IPS DF 6.9 (cell line): ENCODE data around the gene PXK.

Experiments used
- DNase-seq: peaks from one replicate; pipeline ENCODE4 v3.0.0-alpha.2; 2013; ENCODE audit warnings: low read depth, low spot score
- H3K27ac ChIP-seq: one replicate; pipeline ENCODE4 v1.5.1; 2013; ENCODE audit warnings: low read length, control low read depth
- H3K27me3 ChIP-seq: 2 replicates; pipeline ENCODE4 v1.6.1; 2013; ENCODE audit warnings: mild to moderate bottlenecking, low read length; ENCODE audit not compliant: control insufficient read depth, insufficient read depth
- H3K36me3 ChIP-seq: 2 replicates; pipeline ENCODE4 v1.6.1; 2013; ENCODE audit warnings: low read length; ENCODE audit not compliant: control insufficient read depth, insufficient read depth
- H3K4me1 ChIP-seq: 2 replicates; pipeline ENCODE4 v1.6.1; 2013; ENCODE audit warnings: low read length; ENCODE audit not compliant: control insufficient read depth, insufficient read depth
- H3K4me3 ChIP-seq: 2 replicates; pipeline ENCODE4 v1.5.1; 2013; ENCODE audit warnings: mild to moderate bottlenecking, low read length
- H3K9me3 ChIP-seq: 2 replicates; pipeline ENCODE4 v1.6.1; 2013; ENCODE audit warnings: low read length, inconsistent platforms; ENCODE audit not compliant: control insufficient read depth, insufficient read depth
- WGBS: extraction: QIAGEN DNeasy Blood & Tissue Kit; methylation state at CpG from one replicate; pipeline ENCODE4 v1.1.7; 2013; ENCODE audit warnings: mixed read lengths, missing lambda C conversion rate; ENCODE audit not compliant: insufficient read length, insufficient coverage; 5-methylcytosine and 5-hydroxymethylcytosine counted together

The PXK gene

GRCh38 chr3:58398669-58399333 lies 66.1 kb downstream of the PXK start:
- no peak overlapping the region for H3K4me3 ChIP-seq
- no CpG with 5 or more reads among the region's 9 CpGs for WGBS
- H3K27me3 ChIP-seq, result no peaks in the 10 kb centered on the region
- no peaks in the 10 kb centered on the region for H3K9me3 ChIP-seq
- peaks cover 3% of the 10 kb centered on the region; the same call in 1 of the 2 replicates for H3K4me1 ChIP-seq
- DNase-seq, result no peak
- no peak overlapping the region for H3K27ac ChIP-seq
- no peaks in the 10 kb centered on the region for H3K36me3 ChIP-seq

GRCh38 chr3:58403513-58404109 lies 70.9 kb downstream of the PXK start:
- Histone ChIP-seq H3K4me1 (no peaks in the 10 kb centered on the region), H3K27me3 (no peaks in the 10 kb centered on the region), H3K9me3 (no peaks in the 10 kb centered on the region), H3K27ac (no peak overlapping the region), H3K36me3 (no peaks in the 10 kb centered on the region), H3K4me3 (no peak overlapping the region)
- no peak for DNase-seq
- no CpG with 5 or more reads among the region's 6 CpGs for WGBS

- Histone ChIP-seq H3K4me3 (no peak overlapping the region), H3K27me3 (no peaks in the 10 kb centered on the region), H3K27ac (no peak overlapping the region), H3K9me3 (no peaks in the 10 kb centered on the region), H3K4me1 (no peaks in the 10 kb centered on the region), H3K36me3 (no peaks in the 10 kb centered on the region)
- WGBS, result no CpG with 5 or more reads among the region's 4 CpGs
- no peak for DNase-seq
Measured at GRCh38 chr3:58404396-58404795, 71.7 kb downstream of the PXK start.

DNA sequence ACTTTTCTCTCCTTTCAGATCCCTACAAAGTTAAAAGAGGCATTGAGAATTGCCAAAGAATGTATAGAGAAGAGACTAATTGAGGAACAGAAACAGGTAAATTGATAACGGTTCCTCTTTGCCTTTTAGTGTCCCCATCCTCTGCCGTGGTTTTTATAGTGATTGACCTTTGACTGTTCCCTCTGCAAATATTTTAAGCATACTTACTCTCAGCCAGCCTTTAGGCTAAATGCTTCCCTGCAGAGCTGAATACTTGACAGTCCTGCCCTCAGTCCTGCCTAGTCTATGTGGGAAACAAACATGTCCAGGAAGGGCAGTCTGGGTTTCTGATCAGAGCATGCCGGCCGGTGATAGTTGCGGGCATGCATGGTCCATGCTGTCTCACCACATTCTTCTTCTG lies 76.2 kb downstream of the PXK start:
- no CpG with 5 or more reads among the region's 5 CpGs for WGBS
- no peak overlapping the region for H3K4me3 ChIP-seq
- no peak for DNase-seq
- H3K9me3 ChIP-seq, result no peaks in the 10 kb centered on the region
- H3K27me3 ChIP-seq, result no peaks in the 10 kb centered on the region
- no peaks in the 10 kb centered on the region for H3K4me1 ChIP-seq
- no peak overlapping the region for H3K27ac ChIP-seq
- H3K36me3 ChIP-seq, result no peaks in the 10 kb centered on the region

DNA sequence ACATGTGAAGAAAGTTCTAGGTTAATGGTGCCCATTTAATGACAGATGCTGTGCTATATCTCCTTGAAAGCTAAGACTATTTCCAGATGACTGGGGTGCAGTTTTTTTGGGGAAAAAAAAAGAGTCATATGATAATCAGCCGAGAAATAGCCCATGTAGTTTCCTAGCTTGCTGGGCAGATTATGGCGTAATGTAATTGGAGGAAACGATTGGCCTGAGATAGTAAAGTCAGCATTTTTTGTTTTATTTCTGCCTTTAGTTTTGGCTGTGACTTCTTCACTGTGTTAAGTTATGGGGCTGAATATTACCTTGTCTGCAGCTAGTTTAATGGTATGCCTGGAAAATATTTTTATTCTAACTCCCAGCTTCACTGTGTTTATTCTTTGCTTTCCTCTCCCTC lies 77.0 kb downstream of the PXK start:
- Histone ChIP-seq H3K27me3 (no peaks in the 10 kb centered on the region), H3K4me1 (no peaks in the 10 kb centered on the region), H3K4me3 (no peak overlapping the region), H3K36me3 (no peaks in the 10 kb centered on the region), H3K27ac (no peak overlapping the region), H3K9me3 (no peaks in the 10 kb centered on the region)
- no peak for DNase-seq
- no CpG with 5 or more reads among the region's 3 CpGs for WGBS

GRCh38 chr3:58411036-58411435 lies 78.3 kb downstream of the PXK start:
- Histone ChIP-seq H3K27ac (no peak overlapping the region), H3K9me3 (no peaks in the 10 kb centered on the region), H3K27me3 (no peaks in the 10 kb centered on the region), H3K4me3 (no peak overlapping the region), H3K4me1 (no peaks in the 10 kb centered on the region), H3K36me3 (no peaks in the 10 kb centered on the region)
- WGBS, result no CpG with 5 or more reads among the region's 3 CpGs
- DNase-seq, result no peak

DNA sequence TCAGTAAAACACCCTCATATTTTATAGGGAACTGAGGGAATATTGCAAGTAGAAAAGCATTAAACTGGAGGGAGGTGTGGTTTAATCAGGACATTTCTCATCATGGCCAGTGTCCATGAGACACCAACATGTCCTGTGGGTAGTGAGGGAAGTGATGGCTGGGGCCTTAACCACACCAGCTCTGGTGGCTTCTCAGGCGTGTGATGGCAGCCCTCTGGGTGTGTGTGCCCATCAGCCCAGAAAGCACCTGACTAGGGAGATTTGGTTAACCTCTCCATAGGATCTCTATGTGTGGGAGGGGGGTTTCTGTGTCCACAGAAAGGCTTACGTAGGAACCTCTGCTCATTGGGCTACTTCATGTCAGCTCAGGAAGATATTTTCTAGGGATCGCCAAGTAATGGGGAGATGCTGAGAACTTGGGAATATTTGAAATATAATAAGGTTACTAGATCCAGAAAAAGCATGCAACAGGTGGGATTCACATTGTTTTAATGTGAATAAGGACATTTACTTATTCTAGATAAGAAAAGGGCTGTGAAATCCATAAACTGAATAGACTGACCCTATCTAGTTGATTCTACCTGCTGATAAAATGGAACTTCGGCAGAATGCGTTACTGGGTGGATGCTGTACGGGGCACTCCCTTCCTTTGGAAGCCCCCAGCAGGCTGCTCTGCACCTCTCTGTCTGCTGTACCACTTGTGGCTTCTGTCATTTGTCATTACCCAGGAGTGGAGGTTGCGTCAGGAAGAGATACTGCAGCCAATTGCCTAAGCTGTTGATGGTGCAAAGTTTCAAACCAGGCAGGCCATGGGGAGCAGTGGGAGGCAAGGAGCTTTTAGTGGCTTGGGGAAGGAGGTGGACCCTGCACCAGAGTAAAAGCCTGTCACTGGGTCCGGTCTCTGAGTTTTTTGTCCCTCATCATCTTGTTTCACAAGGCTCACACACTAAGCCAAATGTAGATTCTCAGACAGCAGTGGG lies 79.4 kb downstream of the PXK start:
- no peaks in the 10 kb centered on the region for H3K36me3 ChIP-seq

DNA sequence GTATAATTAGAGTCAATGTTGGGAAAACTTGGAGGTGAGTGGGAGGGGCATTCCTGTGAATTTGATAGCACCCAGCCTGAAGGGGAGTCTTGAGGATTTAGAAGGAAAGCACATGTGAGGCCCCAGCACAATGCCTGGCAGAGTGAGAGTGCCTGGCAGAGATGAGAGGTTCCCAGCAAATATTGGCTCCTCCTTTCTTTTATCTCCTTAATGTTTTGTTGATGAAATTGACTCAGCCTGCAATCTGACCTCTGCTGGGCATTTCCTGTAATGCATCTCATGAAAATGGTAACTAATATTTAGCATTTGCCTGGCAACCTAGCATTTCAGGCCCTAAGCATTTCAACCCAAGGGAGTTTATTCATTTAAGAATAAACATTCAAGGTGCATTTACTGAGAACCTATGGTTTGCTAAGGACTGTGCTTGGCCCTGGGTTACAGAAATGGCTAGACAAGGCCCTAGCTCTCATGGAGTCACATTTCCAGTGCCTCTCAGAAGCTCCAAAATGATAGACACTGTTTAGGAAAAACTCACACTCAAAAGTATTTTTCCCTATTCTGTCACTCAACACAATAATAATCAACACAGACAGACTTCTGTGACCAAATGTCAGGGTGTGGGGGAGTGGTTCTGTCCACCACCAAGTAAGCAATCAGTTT lies 82.0 kb downstream of the PXK start:
- Histone ChIP-seq H3K27ac (no peak overlapping the region), H3K27me3 (no peaks in the 10 kb centered on the region), H3K36me3 (no peaks in the 10 kb centered on the region), H3K9me3 (no peaks in the 10 kb centered on the region), H3K4me1 (no peaks in the 10 kb centered on the region), H3K4me3 (no peak overlapping the region)
- no peak for DNase-seq

More for the DNA sequence above, 79.4 kb downstream of the PXK start:
- Histone ChIP-seq H3K27me3 (no peaks in the 10 kb centered on the region), H3K4me3 (no peak overlapping the region), H3K4me1 (no peaks in the 10 kb centered on the region), H3K9me3 (no peaks in the 10 kb centered on the region), H3K27ac (no peak overlapping the region)
- WGBS, result no CpG with 5 or more reads among the region's 8 CpGs
- DNase-seq, result no peak

GRCh38 chr3:58416191-58416590 lies 83.5 kb downstream of the PXK start:
- WGBS, result no CpG with 5 or more reads among the region's 2 CpGs
- Histone ChIP-seq H3K36me3 (no peaks in the 10 kb centered on the region), H3K27ac (no peak overlapping the region), H3K4me3 (no peak overlapping the region), H3K9me3 (no peaks in the 10 kb centered on the region), H3K4me1 (no peaks in the 10 kb centered on the region), H3K27me3 (no peaks in the 10 kb centered on the region)
- no peak for DNase-seq

DNA sequence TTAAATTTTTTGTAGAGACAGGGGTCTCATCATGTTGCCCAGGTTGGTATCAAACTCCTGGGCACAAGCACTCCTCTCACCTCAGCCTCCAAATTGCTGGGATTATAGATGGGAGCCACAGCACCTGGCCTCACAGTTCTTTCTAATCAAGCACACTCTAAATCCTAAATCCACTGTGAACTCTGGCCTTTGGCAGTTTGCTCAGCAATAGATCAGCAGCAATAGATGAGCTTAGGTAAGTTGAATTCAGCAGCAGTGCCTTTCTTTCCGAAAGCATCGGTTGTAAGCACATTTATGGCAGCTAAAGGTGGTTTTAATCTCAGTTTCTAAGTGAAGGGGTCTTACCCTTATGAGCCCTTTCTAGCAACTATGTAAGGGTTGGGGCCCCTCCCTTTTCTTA lies 84.4 kb downstream of the PXK start:
- no peak overlapping the region for H3K27ac ChIP-seq
- H3K4me3 ChIP-seq, result no peak overlapping the region
- no peaks in the 10 kb centered on the region for H3K36me3 ChIP-seq
- WGBS, result no CpG with 5 or more reads among the region's 2 CpGs
- H3K9me3 ChIP-seq, result no peaks in the 10 kb centered on the region
- no peaks in the 10 kb centered on the region for H3K27me3 ChIP-seq
- DNase-seq, result no peak
- H3K4me1 ChIP-seq, result no peaks in the 10 kb centered on the region
